ENCODE results near the gene ALG14.
"Not testable (repeated sequence)": the region's sequence is repeated elsewhere in the genome, so short reads cannot be mapped to it uniquely, and the experiment has no call there.

The ALG14 gene

GRCh38 chr1:95047624-95048023, 25.1 kb downstream of the ALG14 start:
- WGBS, 2 experiments = 84 to 97% methylated on average over 3 of the region's 3 CpGs
- not testable (repeated sequence) for H3K27me3 ChIP-seq (ENCODE audit: control insufficient read depth, insufficient read depth, low read length, poor library complexity, severe bottlenecking); H3K36me3 ChIP-seq (ENCODE audit: control insufficient read depth, insufficient read depth, low read length)

DNA sequence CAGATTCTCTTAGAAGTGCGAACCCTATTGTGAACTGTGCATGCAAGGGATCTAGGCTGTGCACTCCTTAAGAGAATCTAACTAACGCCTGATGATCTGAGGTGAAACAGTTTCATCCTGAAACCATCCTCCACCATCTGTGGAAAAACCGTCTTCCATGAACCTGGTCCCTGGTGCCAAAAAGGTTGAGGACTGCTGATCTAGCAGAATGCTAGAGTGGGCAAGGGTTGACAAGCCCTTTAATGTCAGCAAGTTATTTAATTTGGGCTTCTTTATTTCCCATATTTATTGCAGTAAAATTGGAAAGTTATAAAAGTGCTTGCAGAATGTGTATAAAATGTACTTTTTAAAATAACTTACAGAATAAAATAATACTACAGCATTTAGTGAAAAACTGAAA, 26.4 kb downstream of the ALG14 start:
- WGBS, 2 experiments = 85 to 94% methylated on average over 3 of the region's 3 CpGs
- Histone ChIP-seq H3K36me3 (ENCODE audit: control insufficient read depth, insufficient read depth, low read length) (no peaks in the 10 kb centered on the region), H3K4me1 (ENCODE audit: control insufficient read depth, insufficient read depth, low read length) (peaks cover 4% of the 10 kb centered on the region), H3K27ac (ENCODE audit: insufficient read depth, low read depth, low read length, poor library complexity, severe bottlenecking) (no peak overlapping the region), H3K4me3 (ENCODE audit: insufficient read depth, low read depth, low read length) (no peak overlapping the region), H3K27me3 (ENCODE audit: control insufficient read depth, insufficient read depth, low read length, poor library complexity, severe bottlenecking) (no peaks in the 10 kb centered on the region), H3K9me3 (ENCODE audit: control insufficient read depth, low read length) (no peaks in the 10 kb centered on the region)

More at GRCh38 chr1:95047624-95048023, 25.1 kb downstream of the ALG14 start:
- H3K9me3 ChIP-seq (ENCODE audit: control insufficient read depth, low read length); H3K27ac ChIP-seq (ENCODE audit: insufficient read depth, low read depth, low read length, poor library complexity, severe bottlenecking); H3K4me3 ChIP-seq (ENCODE audit: insufficient read depth, low read depth, low read length); H3K4me1 ChIP-seq (ENCODE audit: control insufficient read depth, insufficient read depth, low read length): not testable (repeated sequence)

DNA sequence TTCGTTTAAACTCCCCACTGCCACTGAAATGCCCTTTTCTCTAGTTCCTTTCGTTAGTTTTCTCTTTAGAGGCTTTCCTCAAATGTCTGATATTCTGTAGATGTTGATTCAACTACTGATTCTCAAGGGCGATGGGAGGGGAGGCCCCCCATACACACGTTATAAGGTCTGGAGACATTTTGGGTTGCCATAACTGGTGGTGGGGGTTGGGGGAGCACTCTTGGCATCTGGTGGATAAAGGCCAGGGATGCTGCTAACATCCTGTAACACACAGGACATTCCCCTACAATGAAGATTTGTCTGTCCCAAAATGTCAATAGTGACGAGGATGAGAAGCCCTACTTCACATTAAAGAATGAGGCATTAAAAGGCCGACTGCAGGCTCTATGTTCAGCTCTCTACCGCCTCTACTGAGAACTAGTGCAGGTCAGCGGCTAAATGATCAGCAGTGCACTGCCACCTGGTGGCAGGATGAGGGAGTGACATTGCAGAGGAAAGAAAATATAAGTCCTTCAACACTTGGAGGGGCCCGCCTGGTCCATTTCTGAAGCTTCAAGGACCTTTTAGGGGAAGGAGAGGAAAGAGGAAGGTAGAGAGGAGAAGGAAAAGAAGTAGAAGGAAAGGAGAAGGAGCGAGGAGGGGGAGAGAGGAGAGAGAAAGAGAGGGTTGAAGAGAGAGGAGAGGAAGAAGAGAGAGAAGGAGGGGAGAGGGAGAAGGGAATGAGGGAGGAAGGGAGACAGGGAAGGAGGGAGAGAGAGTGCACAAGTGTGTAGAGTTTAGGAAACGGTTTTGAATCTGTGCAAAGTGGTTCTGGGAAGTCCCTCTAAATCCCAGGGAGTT, 29.4 kb downstream of the ALG14 start:
- no peaks in the 10 kb centered on the region for H3K36me3 ChIP-seq (ENCODE audit: control insufficient read depth, insufficient read depth, low read length)
- H3K27ac ChIP-seq (ENCODE audit: insufficient read depth, low read depth, low read length, poor library complexity, severe bottlenecking) = no peak overlapping the region
- peaks cover 4% of the 10 kb centered on the region for H3K4me1 ChIP-seq (ENCODE audit: control insufficient read depth, insufficient read depth, low read length)
- H3K4me3 ChIP-seq (ENCODE audit: insufficient read depth, low read depth, low read length) = no peak overlapping the region
- WGBS, 2 experiments = 34 to 40% methylated on average over 10 to 11 of the region's 11 CpGs
- H3K27me3 ChIP-seq (ENCODE audit: control insufficient read depth, insufficient read depth, low read length, poor library complexity, severe bottlenecking) = no peaks in the 10 kb centered on the region
- no peaks in the 10 kb centered on the region for H3K9me3 ChIP-seq (ENCODE audit: control insufficient read depth, low read length)

- Histone ChIP-seq H3K4me3 (ENCODE audit: insufficient read depth, low read depth, low read length) (no peak overlapping the region), H3K36me3 (ENCODE audit: control insufficient read depth, insufficient read depth, low read length) (no peaks in the 10 kb centered on the region), H3K27ac (ENCODE audit: insufficient read depth, low read depth, low read length, poor library complexity, severe bottlenecking) (no peak overlapping the region), H3K4me1 (ENCODE audit: control insufficient read depth, insufficient read depth, low read length) (peaks cover 4% of the 10 kb centered on the region), H3K27me3 (ENCODE audit: control insufficient read depth, insufficient read depth, low read length, poor library complexity, severe bottlenecking) (no peaks in the 10 kb centered on the region), H3K9me3 (ENCODE audit: control insufficient read depth, low read length) (no peaks in the 10 kb centered on the region)
- WGBS, 2 experiments = 92 to 95% methylated on average over 3 of the region's 3 CpGs
These were observed 30.5 kb downstream of the ALG14 start for GRCh38 chr1:95042286-95042685.

DNA sequence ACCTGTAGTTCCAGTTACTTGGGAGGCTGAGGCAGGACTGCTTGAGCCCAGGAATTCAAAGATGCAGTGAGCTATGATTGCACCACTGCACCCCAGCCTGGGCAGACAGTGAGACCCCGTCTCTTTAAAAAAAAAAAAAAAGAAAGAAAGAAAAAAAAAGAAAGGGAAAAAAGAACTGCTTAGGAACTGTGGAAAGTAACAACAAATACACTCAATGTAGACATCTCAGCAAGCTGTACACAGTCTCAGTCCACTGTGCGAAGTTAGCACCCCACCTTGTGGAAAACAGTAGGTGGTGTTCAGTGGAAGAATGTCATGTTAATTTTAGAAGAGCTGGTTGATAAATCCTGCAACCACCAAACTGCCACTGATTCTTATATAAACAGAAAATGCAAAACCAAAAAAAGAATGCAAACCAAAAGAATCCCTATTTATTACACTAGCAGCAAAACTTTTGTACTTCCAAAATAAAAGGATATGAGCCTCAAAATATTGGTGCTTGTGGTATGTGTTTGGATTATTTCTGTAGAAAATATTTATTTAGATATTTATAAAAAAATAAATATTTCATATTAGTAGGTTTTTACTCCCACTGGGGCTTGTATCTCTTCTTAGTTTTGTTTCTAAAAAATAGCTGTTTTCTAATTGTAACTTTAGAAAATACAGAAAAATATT, 31.1 kb downstream of the ALG14 start:
- Histone ChIP-seq H3K27ac (ENCODE audit: insufficient read depth, low read depth, low read length, poor library complexity, severe bottlenecking) (no peak overlapping the region), H3K4me1 (ENCODE audit: control insufficient read depth, insufficient read depth, low read length) (peaks cover 4% of the 10 kb centered on the region), H3K36me3 (ENCODE audit: control insufficient read depth, insufficient read depth, low read length) (no peaks in the 10 kb centered on the region), H3K9me3 (ENCODE audit: control insufficient read depth, low read length) (no peaks in the 10 kb centered on the region), H3K27me3 (ENCODE audit: control insufficient read depth, insufficient read depth, low read length, poor library complexity, severe bottlenecking) (no peaks in the 10 kb centered on the region), H3K4me3 (ENCODE audit: insufficient read depth, low read depth, low read length) (no peak overlapping the region)
- 76 to 92% methylated on average over 1 to 2 of the region's 2 CpGs for WGBS, 2 experiments

DNA sequence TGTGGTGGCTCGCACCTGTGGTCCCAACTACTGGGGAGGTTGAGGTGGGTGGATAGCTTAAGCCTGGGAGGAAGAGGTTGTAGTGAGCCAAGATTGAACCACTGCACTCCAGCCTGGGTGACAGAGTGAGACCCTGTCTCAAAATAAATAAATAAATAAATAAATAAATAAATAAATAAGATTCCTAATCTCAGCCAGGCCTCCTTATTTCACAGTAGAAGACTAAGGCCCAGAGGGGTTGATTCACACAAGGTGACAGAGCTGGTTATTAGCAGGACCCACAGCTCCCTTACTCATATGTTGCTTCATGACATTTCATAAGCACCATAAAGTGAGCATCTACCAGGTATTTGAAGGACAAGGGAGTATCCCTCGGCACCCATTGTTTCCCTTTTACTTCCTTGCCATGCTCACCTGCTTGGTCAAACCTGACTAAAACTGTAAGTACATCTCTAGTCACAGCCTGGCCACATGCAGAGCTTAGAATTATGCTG, 32.7 kb downstream of the ALG14 start:
- H3K36me3 ChIP-seq (ENCODE audit: control insufficient read depth, insufficient read depth, low read length) = no peaks in the 10 kb centered on the region
- 86 to 92% methylated on average over 2 of the region's 2 CpGs for WGBS, 2 experiments
- no peaks in the 10 kb centered on the region for H3K27me3 ChIP-seq (ENCODE audit: control insufficient read depth, insufficient read depth, low read length, poor library complexity, severe bottlenecking)
- H3K4me1 ChIP-seq (ENCODE audit: control insufficient read depth, insufficient read depth, low read length) = peaks cover 4% of the 10 kb centered on the region
- H3K9me3 ChIP-seq (ENCODE audit: control insufficient read depth, low read length) = no peaks in the 10 kb centered on the region
- no peak overlapping the region for H3K4me3 ChIP-seq (ENCODE audit: insufficient read depth, low read depth, low read length)
- no peak overlapping the region for H3K27ac ChIP-seq (ENCODE audit: insufficient read depth, low read depth, low read length, poor library complexity, severe bottlenecking)

DNA sequence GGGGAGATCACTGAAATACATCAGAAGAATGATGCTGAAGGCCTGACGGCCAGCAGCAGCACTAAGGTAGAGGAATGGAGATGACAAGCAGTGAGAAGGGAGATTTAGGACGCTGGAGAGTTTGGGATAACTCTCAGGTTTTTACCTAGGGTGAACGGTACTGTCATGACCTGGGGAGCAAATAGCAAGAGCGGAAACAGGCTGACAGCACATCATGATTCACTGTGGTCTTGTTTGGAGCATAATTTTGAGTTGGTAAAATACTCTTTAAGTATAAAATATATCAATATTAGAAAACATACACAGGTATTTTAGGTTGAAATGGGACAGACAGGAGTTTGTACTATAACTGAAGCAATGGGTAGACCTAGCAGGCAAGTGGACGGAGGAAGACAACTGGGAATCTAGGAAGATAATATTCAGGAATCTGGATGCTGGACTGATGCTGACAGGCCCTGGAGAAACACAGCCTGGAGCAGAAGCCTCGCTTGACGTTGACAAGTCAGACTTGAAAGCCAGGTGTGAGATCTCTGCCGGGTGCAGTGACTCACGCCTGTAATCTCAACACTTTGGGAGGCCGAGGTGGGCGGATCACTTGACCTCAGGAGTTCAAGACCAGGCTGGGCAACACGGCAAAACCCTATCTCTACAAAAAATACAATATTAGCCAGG, 33.3 kb downstream of the ALG14 start:
- Histone ChIP-seq H3K4me3 (ENCODE audit: insufficient read depth, low read depth, low read length) (no peak overlapping the region), H3K27me3 (ENCODE audit: control insufficient read depth, insufficient read depth, low read length, poor library complexity, severe bottlenecking) (no peaks in the 10 kb centered on the region), H3K36me3 (ENCODE audit: control insufficient read depth, insufficient read depth, low read length) (no peaks in the 10 kb centered on the region), H3K27ac (ENCODE audit: insufficient read depth, low read depth, low read length, poor library complexity, severe bottlenecking) (no peak overlapping the region), H3K9me3 (ENCODE audit: control insufficient read depth, low read length) (no peaks in the 10 kb centered on the region), H3K4me1 (ENCODE audit: control insufficient read depth, insufficient read depth, low read length) (peaks cover 4% of the 10 kb centered on the region)
- 88 to 89% methylated on average over 12 of the region's 12 CpGs for WGBS, 2 experiments

- Histone ChIP-seq H3K27me3 (ENCODE audit: control insufficient read depth, insufficient read depth, low read length, poor library complexity, severe bottlenecking) (no peaks in the 10 kb centered on the region), H3K4me3 (ENCODE audit: insufficient read depth, low read depth, low read length) (no peak overlapping the region), H3K27ac (ENCODE audit: insufficient read depth, low read depth, low read length, poor library complexity, severe bottlenecking) (no peak overlapping the region), H3K9me3 (ENCODE audit: control insufficient read depth, low read length) (no peaks in the 10 kb centered on the region), H3K4me1 (ENCODE audit: control insufficient read depth, insufficient read depth, low read length) (no peaks in the 10 kb centered on the region), H3K36me3 (ENCODE audit: control insufficient read depth, insufficient read depth, low read length) (no peaks in the 10 kb centered on the region)
- 100% methylated on average over 1 of the region's 1 CpG; no CpG with 5 or more reads in 1 of the 2 experiments for WGBS, 2 experiments
These were observed 37.2 kb downstream of the ALG14 start for GRCh38 chr1:95035536-95035935.

GRCh38 chr1:95034506-95034905, 38.2 kb downstream of the ALG14 start:
- no peaks in the 10 kb centered on the region for H3K9me3 ChIP-seq (ENCODE audit: control insufficient read depth, low read length)
- no peak overlapping the region for H3K27ac ChIP-seq (ENCODE audit: insufficient read depth, low read depth, low read length, poor library complexity, severe bottlenecking)
- H3K4me1 ChIP-seq (ENCODE audit: control insufficient read depth, insufficient read depth, low read length) = no peaks in the 10 kb centered on the region
- 85 to 87% methylated on average over 1 of the region's 1 CpG for WGBS, 2 experiments
- no peak overlapping the region for H3K4me3 ChIP-seq (ENCODE audit: insufficient read depth, low read depth, low read length)
- no peaks in the 10 kb centered on the region for H3K36me3 ChIP-seq (ENCODE audit: control insufficient read depth, insufficient read depth, low read length)
- no peaks in the 10 kb centered on the region for H3K27me3 ChIP-seq (ENCODE audit: control insufficient read depth, insufficient read depth, low read length, poor library complexity, severe bottlenecking)

DNA sequence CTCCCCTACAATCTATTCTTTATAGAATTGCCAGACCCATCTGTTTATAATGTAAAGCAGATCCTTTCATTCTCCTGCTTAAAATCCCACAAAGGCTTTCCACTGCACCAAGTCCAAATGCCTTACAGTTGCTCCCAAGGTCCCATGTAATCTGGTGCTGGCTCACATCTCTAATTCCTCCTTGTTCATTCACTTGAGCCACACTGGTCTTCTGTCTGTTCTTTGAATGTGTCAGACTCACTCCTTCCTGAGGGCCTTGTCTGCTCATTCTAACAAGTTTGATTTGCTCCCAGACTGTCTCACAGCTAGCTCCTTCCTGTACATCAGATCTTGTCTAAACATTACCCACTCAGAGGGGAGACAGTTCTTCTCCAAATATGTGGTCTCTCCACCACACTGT, 38.9 kb downstream of the ALG14 start:
- Histone ChIP-seq H3K27me3 (ENCODE audit: control insufficient read depth, insufficient read depth, low read length, poor library complexity, severe bottlenecking) (no peaks in the 10 kb centered on the region), H3K9me3 (ENCODE audit: control insufficient read depth, low read length) (no peaks in the 10 kb centered on the region), H3K4me1 (ENCODE audit: control insufficient read depth, insufficient read depth, low read length) (no peaks in the 10 kb centered on the region), H3K4me3 (ENCODE audit: insufficient read depth, low read depth, low read length) (no peak overlapping the region), H3K27ac (ENCODE audit: insufficient read depth, low read depth, low read length, poor library complexity, severe bottlenecking) (no peak overlapping the region), H3K36me3 (ENCODE audit: control insufficient read depth, insufficient read depth, low read length) (no peaks in the 10 kb centered on the region)
